ENCODE data around the gene GPATCH2L. TPM values are rescaled to one million over a fixed set of nuclear protein-coding genes. Genes with fewer than 3 reads are reported as not detected.

Gene GPATCH2L
- polyA plus RNA-seq, 1 donor (not counting 4 experiments of a cell fraction or from before 2014, with no cell fraction given): 28.8 TPM

GRCh38 chr14:76174982-76175381, 23.3 kb downstream of the GPATCH2L start:
- DNase-seq (ENCODE audit: low read depth, low spot score) (no peak), FAIRE-seq (no peak)
- Histone ChIP-seq H4K20me1 (ENCODE audit: control insufficient read depth, extremely low read depth, insufficient read depth, low read length) (no peaks in the 10 kb centered on the region), H3K27me3 (ENCODE audit: control insufficient read depth, extremely low read depth, insufficient read depth, low read length) (no peaks in the 10 kb centered on the region), H2AFZ (ENCODE audit: control insufficient read depth, low read length) (no peak overlapping the region), H3K4me1 (ENCODE audit: control insufficient read depth, extremely low read depth, insufficient read depth, low read length) (peaks cover 4% of the 10 kb centered on the region), H3K4me2 (ENCODE audit: control insufficient read depth, extremely low read depth, insufficient read depth, low read depth, low read length) (no peak overlapping the region), H3K9me3 (ENCODE audit: control insufficient read depth, low read depth, low read length) (no peaks in the 10 kb centered on the region), H3K36me3 (ENCODE audit: control insufficient read depth in 2 of 2, extremely low read depth in 1 of 2, insufficient read depth in 2 of 2, low read length in 2 of 2) (peaks cover 16 to 24% of the 10 kb centered on the region in 2 experiments), H3K27ac (ENCODE audit: control insufficient read depth, insufficient read depth, low read length) (no peak overlapping the region), H3K4me3 (ENCODE audit: control insufficient read depth in 2 of 3, extremely low read depth in 1 of 3, insufficient read depth in 2 of 3, low read depth in 1 of 3, low read length in 3 of 3) (no peak overlapping the region), H3K79me2 (ENCODE audit: control insufficient read depth, insufficient read depth, low read length) (peaks cover 20% of the 10 kb centered on the region), H3K9ac (ENCODE audit: control insufficient read depth, extremely low read depth, insufficient read depth, low read length) (no peak overlapping the region), H3K9me1 (ENCODE audit: control insufficient read depth, extremely low read depth, insufficient read depth, low read length) (no peaks in the 10 kb centered on the region)
- TF ChIP-seq EZH2 (IDR thresholded peaks at IDR 0.05; ENCODE audit: low read length): no peak
- TF ChIP-seq CTCF (optimal IDR thresholded peaks at IDR 0.05 in 1 of 3, IDR thresholded peaks at IDR 0.05 in 1 of 3, conservative IDR thresholded peaks at IDR 0.05 in 1 of 3; ENCODE audit: extremely low read depth in 1 of 3, insufficient read depth in 2 of 3, low read length in 3 of 3): no peak
- dilution Hi-C loops (cut with MboI; ENCODE audit: extremely low pct_ligation_motif_present, low sequenced_read_pairs): no loop called here

- Histone ChIP-seq H3K9me1 (ENCODE audit: control insufficient read depth, extremely low read depth, insufficient read depth, low read length) (no peaks in the 10 kb centered on the region), H3K4me3 (ENCODE audit: control insufficient read depth in 2 of 3, extremely low read depth in 1 of 3, insufficient read depth in 2 of 3, low read depth in 1 of 3, low read length in 3 of 3) (no peak overlapping the region), H3K9me3 (ENCODE audit: control insufficient read depth, low read depth, low read length) (no peaks in the 10 kb centered on the region), H4K20me1 (ENCODE audit: control insufficient read depth, extremely low read depth, insufficient read depth, low read length) (no peaks in the 10 kb centered on the region), H3K4me2 (ENCODE audit: control insufficient read depth, extremely low read depth, insufficient read depth, low read depth, low read length) (no peak overlapping the region), H3K4me1 (ENCODE audit: control insufficient read depth, extremely low read depth, insufficient read depth, low read length) (no peaks in the 10 kb centered on the region), H3K79me2 (ENCODE audit: control insufficient read depth, insufficient read depth, low read length) (peaks cover 13% of the 10 kb centered on the region), H2AFZ (ENCODE audit: control insufficient read depth, low read length) (no peak overlapping the region), H3K9ac (ENCODE audit: control insufficient read depth, extremely low read depth, insufficient read depth, low read length) (no peak overlapping the region), H3K27me3 (ENCODE audit: control insufficient read depth, extremely low read depth, insufficient read depth, low read length) (no peaks in the 10 kb centered on the region), H3K36me3 (ENCODE audit: control insufficient read depth in 2 of 2, extremely low read depth in 1 of 2, insufficient read depth in 2 of 2, low read length in 2 of 2) (peaks cover 24 to 26% of the 10 kb centered on the region in 2 experiments), H3K27ac (ENCODE audit: control insufficient read depth, insufficient read depth, low read length) (no peak overlapping the region)
- dilution Hi-C loops (cut with MboI; ENCODE audit: extremely low pct_ligation_motif_present, low sequenced_read_pairs): no loop called here
- FAIRE-seq: no peak
- DNase-seq (ENCODE audit: low read depth, low spot score): no peak
- no peak for TF ChIP-seq CTCF (optimal IDR thresholded peaks at IDR 0.05 in 1 of 3, IDR thresholded peaks at IDR 0.05 in 1 of 3, conservative IDR thresholded peaks at IDR 0.05 in 1 of 3; ENCODE audit: extremely low read depth in 1 of 3, insufficient read depth in 2 of 3, low read length in 3 of 3)
Observed at GRCh38 chr14:76175942-76176341, 24.2 kb downstream of the GPATCH2L start.
